GM06990 (cell line): ENCODE measurements around the gene ATP6V1G1.

Experiments
- DNase-seq: peaks from one replicate; pipeline ENCODE4 v3.0.0-alpha.2; 2011; ENCODE audit not compliant: insufficient read length; ENCODE audit errors: extremely low read depth
- H3K27me3 ChIP-seq: replicated peaks from 2 replicates; pipeline ENCODE4 v1.6.0; 2011; ENCODE audit warnings: low read length; ENCODE audit not compliant: control insufficient read depth, insufficient read depth
- H3K36me3 ChIP-seq: 2 replicates; pipeline ENCODE4 v1.5.1; 2011; ENCODE audit warnings: low read length; ENCODE audit not compliant: control insufficient read depth, insufficient read depth
- H3K4me3 ChIP-seq: replicated peaks from 2 replicates; pipeline ENCODE4 v1.5.1; 2011; ENCODE audit warnings: low read depth, mild to moderate bottlenecking, control low read depth, low read length
- TF ChIP-seq, protein P1 (sequence below): IDR thresholded peaks from 2 replicates; pipeline ENCODE4 v1.5.1; 2011; ENCODE audit warnings: low read length, control low read depth, mild to moderate bottlenecking, inconsistent platforms; ENCODE audit not compliant: insufficient read depth, poor library complexity, severe bottlenecking

The ATP6V1G1 gene

DNA sequence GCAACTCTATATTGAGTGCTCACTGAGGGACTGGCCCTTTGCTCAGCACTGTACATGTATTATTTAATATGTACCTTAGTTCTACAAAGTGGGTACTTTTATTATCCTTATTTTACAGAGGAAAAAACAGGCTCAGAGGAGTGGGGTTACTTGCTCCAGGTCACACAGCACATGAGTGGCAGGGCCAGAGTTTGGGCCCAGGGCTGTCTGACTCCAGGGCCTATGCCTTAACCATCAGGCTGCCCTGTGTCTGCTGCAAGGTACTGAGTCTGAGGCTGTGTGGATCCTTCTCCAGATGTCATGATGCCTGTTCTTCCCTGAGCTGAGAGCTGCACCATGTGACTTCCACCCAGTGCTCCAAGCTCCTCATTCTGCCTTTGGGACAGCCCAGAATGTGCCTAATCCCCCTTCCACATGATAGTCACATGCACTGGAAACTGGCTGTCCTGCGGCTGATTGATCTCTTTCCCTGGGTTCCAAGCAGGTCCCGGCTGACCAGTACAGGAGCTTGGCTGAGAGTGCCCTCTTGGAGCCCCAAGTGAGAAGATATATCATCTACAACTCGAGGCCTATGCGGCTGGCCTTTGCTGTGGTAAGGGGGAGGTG is 38.9 kb downstream of the ATP6V1G1 start:
- no peak overlapping the region for H3K4me3 ChIP-seq
- DNase-seq: no peak
- TF ChIP-seq, protein P1, sequence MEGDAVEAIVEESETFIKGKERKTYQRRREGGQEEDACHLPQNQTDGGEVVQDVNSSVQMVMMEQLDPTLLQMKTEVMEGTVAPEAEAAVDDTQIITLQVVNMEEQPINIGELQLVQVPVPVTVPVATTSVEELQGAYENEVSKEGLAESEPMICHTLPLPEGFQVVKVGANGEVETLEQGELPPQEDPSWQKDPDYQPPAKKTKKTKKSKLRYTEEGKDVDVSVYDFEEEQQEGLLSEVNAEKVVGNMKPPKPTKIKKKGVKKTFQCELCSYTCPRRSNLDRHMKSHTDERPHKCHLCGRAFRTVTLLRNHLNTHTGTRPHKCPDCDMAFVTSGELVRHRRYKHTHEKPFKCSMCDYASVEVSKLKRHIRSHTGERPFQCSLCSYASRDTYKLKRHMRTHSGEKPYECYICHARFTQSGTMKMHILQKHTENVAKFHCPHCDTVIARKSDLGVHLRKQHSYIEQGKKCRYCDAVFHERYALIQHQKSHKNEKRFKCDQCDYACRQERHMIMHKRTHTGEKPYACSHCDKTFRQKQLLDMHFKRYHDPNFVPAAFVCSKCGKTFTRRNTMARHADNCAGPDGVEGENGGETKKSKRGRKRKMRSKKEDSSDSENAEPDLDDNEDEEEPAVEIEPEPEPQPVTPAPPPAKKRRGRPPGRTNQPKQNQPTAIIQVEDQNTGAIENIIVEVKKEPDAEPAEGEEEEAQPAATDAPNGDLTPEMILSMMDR: no peak
- no peaks in the 10 kb centered on the region for H3K27me3 ChIP-seq
- peaks cover 19% of the 10 kb centered on the region for H3K36me3 ChIP-seq

DNA sequence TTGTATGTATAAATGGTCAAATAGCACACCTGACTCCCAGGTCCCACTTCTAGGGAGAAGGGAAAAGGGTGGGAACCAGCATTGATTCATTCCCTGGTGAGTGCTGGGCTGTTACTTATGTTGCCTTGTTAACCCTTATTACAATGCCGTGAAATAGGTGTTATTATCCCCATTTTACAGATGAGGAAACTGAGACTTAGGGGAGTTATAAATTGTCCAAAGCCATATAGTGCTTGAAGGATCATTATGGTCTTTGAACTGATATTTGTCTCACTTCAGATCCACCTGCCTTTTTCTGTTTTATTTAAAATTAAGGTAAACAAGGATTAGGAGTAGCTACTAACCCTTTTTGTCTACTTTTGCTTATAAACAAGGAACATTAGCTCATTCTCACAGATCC is 40.0 kb downstream of the ATP6V1G1 start:
- Histone ChIP-seq H3K4me3 (no peak overlapping the region), H3K27me3 (no peaks in the 10 kb centered on the region), H3K36me3 (peaks cover 16% of the 10 kb centered on the region)
- no peak for DNase-seq
- TF ChIP-seq, protein P1: no peak

DNA sequence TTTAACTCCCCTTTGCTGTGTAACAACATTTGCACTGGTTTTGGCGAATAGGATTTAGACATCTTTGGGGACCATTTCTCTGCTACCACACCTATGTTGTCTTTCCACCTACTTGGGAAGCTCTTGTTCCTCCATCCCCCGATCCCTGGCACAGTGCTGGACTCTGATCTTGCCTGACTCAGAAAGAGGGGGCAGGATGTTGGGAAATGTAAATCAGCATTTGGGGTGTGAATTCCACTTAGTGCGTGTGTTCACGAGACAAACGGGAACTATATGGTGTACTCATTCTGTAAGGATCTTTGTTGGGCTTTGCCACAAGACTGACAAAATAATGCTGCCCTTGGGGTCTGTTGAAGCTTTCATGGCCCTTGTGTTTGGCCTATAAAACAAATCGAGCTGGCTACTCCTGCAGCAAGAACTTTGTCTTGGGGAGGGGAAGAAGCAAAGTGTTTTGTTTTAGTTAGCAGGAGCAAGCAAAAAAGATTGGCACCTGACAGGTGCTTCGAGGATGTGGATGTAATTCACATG is 42.1 kb downstream of the ATP6V1G1 start:
- DNase-seq: no peak
- Histone ChIP-seq H3K27me3 (no peaks in the 10 kb centered on the region), H3K4me3 (no peak overlapping the region), H3K36me3 (peaks cover 26% of the 10 kb centered on the region)
- TF ChIP-seq, protein P1: no peak

DNA sequence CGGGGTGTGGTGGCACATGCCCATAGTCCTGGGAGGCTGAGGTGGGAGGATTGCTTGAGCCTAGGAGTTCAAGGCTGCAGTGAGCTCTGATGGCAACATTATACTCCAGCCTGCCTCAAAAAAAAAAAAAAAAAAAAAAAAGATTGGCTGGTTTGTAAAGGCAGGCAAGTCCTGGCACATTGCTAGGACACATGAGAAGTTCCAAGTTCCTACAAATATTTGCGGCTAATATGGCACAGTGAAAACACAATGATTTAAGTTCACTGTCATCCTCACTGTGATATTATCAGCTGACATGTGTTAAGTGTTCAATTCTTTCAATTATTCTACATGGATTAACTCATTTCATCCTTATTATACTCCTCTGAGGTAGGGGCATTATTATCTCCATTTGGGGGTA is 43.6 kb downstream of the ATP6V1G1 start:
- no peak overlapping the region for H3K4me3 ChIP-seq
- DNase-seq: no peak
- no peaks in the 10 kb centered on the region for H3K27me3 ChIP-seq
- peaks cover 27% of the 10 kb centered on the region for H3K36me3 ChIP-seq
- TF ChIP-seq, protein P1: no peak

DNA sequence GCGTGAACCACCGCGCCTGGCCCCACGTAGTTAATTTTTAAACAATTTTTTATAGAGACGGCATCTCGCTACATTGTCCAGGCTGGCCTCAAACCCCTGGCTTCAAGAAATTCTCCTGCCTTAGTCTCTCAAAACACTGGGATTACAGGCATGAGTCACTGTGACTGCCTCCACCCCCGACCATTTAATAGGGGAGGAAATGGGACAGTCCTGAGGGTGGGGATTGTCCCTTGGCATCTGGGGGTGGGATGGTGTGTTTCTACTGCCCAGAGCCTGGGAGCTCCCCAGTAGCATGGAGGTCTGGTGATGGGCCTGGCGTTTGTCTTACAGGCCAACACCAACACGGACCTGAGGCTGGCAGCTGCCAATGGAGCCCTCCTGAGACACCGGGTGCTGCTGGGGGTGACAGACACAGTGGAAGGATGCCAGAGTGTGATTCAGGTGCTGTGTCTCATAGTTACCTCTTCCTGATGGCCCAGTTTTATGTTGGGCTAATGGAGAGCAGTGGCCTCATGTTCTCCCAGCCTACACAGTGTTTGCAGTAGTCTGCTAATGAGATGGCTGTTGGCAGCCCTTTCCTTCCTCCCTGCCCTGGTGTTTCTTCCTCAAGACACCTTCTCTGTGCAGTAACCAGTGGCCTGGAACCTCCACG is 46.0 kb downstream of the ATP6V1G1 start:
- H3K27me3 ChIP-seq: no peaks in the 10 kb centered on the region
- H3K4me3 ChIP-seq: no peak overlapping the region
- H3K36me3 ChIP-seq: peaks cover 24% of the 10 kb centered on the region
- TF ChIP-seq, protein P1: no peak
- DNase-seq: no peak
